CD4-positive, CD25-positive, alpha-beta regulatory T cell (primary cell): ENCODE data around the gene ARHGEF19. TPM values are rescaled to one million over a fixed set of nuclear protein-coding genes. Genes with fewer than 3 reads are reported as not detected.

Experiments used
- ATAC-seq, 2 donors: fragments of 150-1000 bp; cut with Tn5 transposase; one replicate each; pipeline ENCODE4 v1.10.0; 2021; ENCODE audit warnings: low read depth in 2 of 2, moderate number of reproducible peaks in 2 of 2, moderate library complexity in 1 of 2
- DNase-seq, 3 donors: peaks; one replicate each; pipeline versions ENCODE4 v3.0.0 to v3.0.0-alpha.2; 2012 to 2022; ENCODE audit warnings: mixed read lengths in 1 of 3
- H3K27ac ChIP-seq: one replicate; pipeline ENCODE4 v1.7.0; 2013; ENCODE audit warnings: mild to moderate bottlenecking, low read length; ENCODE audit not compliant: insufficient read depth, poor library complexity, severe bottlenecking
- H3K27me3 ChIP-seq: one replicate; pipeline ENCODE4 v1.7.0; 2013; ENCODE audit warnings: low read length; ENCODE audit not compliant: control insufficient read depth, insufficient read depth
- H3K36me3 ChIP-seq: one replicate; pipeline ENCODE4 v1.7.0; 2013; ENCODE audit warnings: mild to moderate bottlenecking, low read length, moderate library complexity; ENCODE audit not compliant: control insufficient read depth, insufficient read depth
- H3K4me1 ChIP-seq: 2 replicates; pipeline ENCODE4 v1.7.0; 2013; ENCODE audit warnings: mild to moderate bottlenecking, low read length; ENCODE audit not compliant: insufficient read depth, control insufficient read depth, poor library complexity, severe bottlenecking
- H3K4me3 ChIP-seq: one replicate; pipeline ENCODE4 v1.7.0; 2013; ENCODE audit warnings: low read depth, mild to moderate bottlenecking, low read length, moderate library complexity
- H3K9me3 ChIP-seq, 2 experiments: 1 replicate in 1 of 2; 2 replicates in 1 of 2; pipeline ENCODE4 v1.7.0; 2013; ENCODE audit warnings: low read length in 2 of 2, mild to moderate bottlenecking in 1 of 2, moderate library complexity in 1 of 2; ENCODE audit not compliant: control insufficient read depth in 2 of 2
- H3K27ac Mint-ChIP-seq, 3 donors: one replicate each; pipeline ENCODE4 v1.8.0; 2020 to 2022; ENCODE audit warnings: mild to moderate bottlenecking in 3 of 3, mixed read lengths in 3 of 3, moderate library complexity in 2 of 3
- H3K27me3 Mint-ChIP-seq: one replicate; pipeline ENCODE4 v1.8.0; 2022; ENCODE audit warnings: mild to moderate bottlenecking, mixed read lengths
- H3K36me3 Mint-ChIP-seq: one replicate; pipeline ENCODE4 v1.8.0; 2020; ENCODE audit warnings: mixed read lengths
- H3K4me1 Mint-ChIP-seq, 4 donors: one replicate each; pipeline ENCODE4 v1.8.0; 2020 to 2022; ENCODE audit warnings: mixed read lengths in 4 of 4, mild to moderate bottlenecking in 1 of 4
- H3K4me3 Mint-ChIP-seq, 4 donors: one replicate each; pipeline ENCODE4 v1.8.0; 2020 to 2022; ENCODE audit warnings: mild to moderate bottlenecking in 4 of 4, mixed read lengths in 4 of 4, moderate library complexity in 3 of 4
- H3K9me3 Mint-ChIP-seq, 7 donors: one replicate each; pipeline ENCODE4 v1.8.0; 2020 to 2022; ENCODE audit warnings: mixed read lengths in 7 of 7, mild to moderate bottlenecking in 3 of 7, moderate library complexity in 2 of 7
- polyA plus RNA-seq, 4 donors: library from polyadenylated mRNA; unstranded; fragments of 300-500 nt; fragmentation: Illumina TruSeq; gene quantifications; one replicate each; pipeline ENCODE4 v1.2.3, GENCODE V29; 2021
- total RNA-seq: library from RNA; stranded (reverse); gene quantifications from one replicate; pipeline ENCODE4 v1.2.3, GENCODE V29; 2022

The ARHGEF19 gene
- total and polyA plus RNA-seq, 5 donors from 2014 or later = 5.6 to 10.4 (median 8.2) TPM

- H3K4me3 ChIP-seq = no peak overlapping the region
- no peaks in the 10 kb centered on the region for H3K27me3 Mint-ChIP-seq
- H3K4me1 ChIP-seq = peaks cover 5% of the 10 kb centered on the region
- no peaks in the 10 kb centered on the region for H3K9me3 Mint-ChIP-seq
- no peaks in the 10 kb centered on the region for H3K9me3 ChIP-seq
- no peaks in the 10 kb centered on the region for H3K27me3 ChIP-seq
- H3K4me3 Mint-ChIP-seq = peak overlapping the region in 1 of 4 donors; percentile 19
- no peak overlapping the region for H3K27ac ChIP-seq
- ATAC-seq (no peak), DNase-seq (no peak)
- H3K27ac Mint-ChIP-seq = peak overlapping the region in 1 of 3 donors; percentile 75
- H3K36me3 Mint-ChIP-seq = peaks cover 5% of the 10 kb centered on the region
- peaks cover 9% of the 10 kb centered on the region for H3K36me3 ChIP-seq
- peaks cover 0 to 10% (median 5%) of the 10 kb centered on the region in 4 donors for H3K4me1 Mint-ChIP-seq
Measured at GRCh38 chr1:16243215-16243610, 30.8 kb upstream of the ARHGEF19 start.

GRCh38 chr1:16242556-16243214 lies 30.2 kb upstream of the ARHGEF19 start:
- H3K27ac ChIP-seq = no peak overlapping the region
- Mint-ChIP-seq H3K4me1 (peaks cover 0 to 14% (median 6%) of the 10 kb centered on the region in 4 donors), H3K36me3 (peaks cover 5% of the 10 kb centered on the region), H3K27me3 (no peaks in the 10 kb centered on the region), H3K9me3 (no peaks in the 10 kb centered on the region), H3K4me3 (peak overlapping the region in 1 of 4 donors; percentile 19), H3K27ac (no peak overlapping the region)
- no peaks in the 10 kb centered on the region for H3K27me3 ChIP-seq
- no peak for DNase-seq
- peaks cover 7% of the 10 kb centered on the region for H3K4me1 ChIP-seq
- no peak overlapping the region for H3K4me3 ChIP-seq
- no peaks in the 10 kb centered on the region for H3K9me3 ChIP-seq
- ATAC-seq = no peak
- peaks cover 4% of the 10 kb centered on the region for H3K36me3 ChIP-seq

- H3K9me3 Mint-ChIP-seq = no peaks in the 10 kb centered on the region
- no peak for DNase-seq
- ATAC-seq = no peak
- H3K27ac ChIP-seq = no peak overlapping the region
- peak overlapping the region in 2 of 4 donors; percentile 16 to 21 for H3K4me3 Mint-ChIP-seq
- H3K36me3 Mint-ChIP-seq = no peaks in the 10 kb centered on the region
- peaks cover 2% of the 10 kb centered on the region for H3K27me3 Mint-ChIP-seq
- peaks cover 1% of the 10 kb centered on the region for H3K36me3 ChIP-seq
- peaks cover 19% of the 10 kb centered on the region for H3K4me1 ChIP-seq
- H3K27me3 ChIP-seq = no peaks in the 10 kb centered on the region
- no peaks in the 10 kb centered on the region for H3K9me3 ChIP-seq
- peak overlapping the region in 1 of 3 donors; percentile 74 for H3K27ac Mint-ChIP-seq
- H3K4me1 Mint-ChIP-seq = peaks cover 1 to 24% (median 12%) of the 10 kb centered on the region in 4 donors
- no peak overlapping the region for H3K4me3 ChIP-seq
Measured at GRCh38 chr1:16241221-16241708, 28.8 kb upstream of the ARHGEF19 start.

GRCh38 chr1:16239972-16240491 lies 27.6 kb upstream of the ARHGEF19 start:
- H3K27ac Mint-ChIP-seq = peak overlapping the region in 1 of 3 donors; percentile 21
- Histone ChIP-seq H3K36me3 (no peaks in the 10 kb centered on the region), H3K9me3 (no peaks in the 10 kb centered on the region), H3K27me3 (no peaks in the 10 kb centered on the region), H3K4me1 (peaks cover 23% of the 10 kb centered on the region), H3K4me3 (no peak overlapping the region), H3K27ac (no peak overlapping the region)
- H3K36me3 Mint-ChIP-seq = no peaks in the 10 kb centered on the region
- DNase-seq = no peak
- peak overlapping the region in 1 of 4 donors; percentile 69 for H3K4me3 Mint-ChIP-seq
- H3K4me1 Mint-ChIP-seq = peaks cover 6 to 33% (median 21%) of the 10 kb centered on the region in 4 donors
- peaks cover 4% of the 10 kb centered on the region for H3K27me3 Mint-ChIP-seq
- no peaks in the 10 kb centered on the region for H3K9me3 Mint-ChIP-seq
- ATAC-seq = no peak

- Mint-ChIP-seq H3K27ac (peak overlapping the region; percentile 93 to 98 (median 96)), H3K4me1 (peaks cover 6 to 26% (median 19%) of the 10 kb centered on the region in 4 donors), H3K9me3 (no peaks in the 10 kb centered on the region), H3K36me3 (peaks cover 5% of the 10 kb centered on the region), H3K4me3 (peak overlapping the region; percentile 92 to 94 (median 92)), H3K27me3 (peaks cover 4% of the 10 kb centered on the region)
- Histone ChIP-seq H3K27me3 (no peaks in the 10 kb centered on the region), H3K36me3 (no peaks in the 10 kb centered on the region), H3K27ac (peak overlapping the region; percentile 81), H3K9me3 (no peaks in the 10 kb centered on the region), H3K4me1 (peaks cover 18% of the 10 kb centered on the region), H3K4me3 (peak overlapping the region; percentile 86)
- ATAC-seq (no peak), DNase-seq (no peak)
Measured at GRCh38 chr1:16237343-16237830, 24.9 kb upstream of the ARHGEF19 start.

- Histone ChIP-seq H3K27ac (peak within 1 kb of the TSS; percentile 81), H3K4me1 (peaks cover 18% of the 10 kb centered on the region), H3K4me3 (peak within 1 kb of the TSS; percentile 86), H3K36me3 (peaks cover 1% of the 10 kb centered on the region), H3K27me3 (no peaks in the 10 kb centered on the region), H3K9me3 (no peaks in the 10 kb centered on the region)
- no peaks in the 10 kb centered on the region for H3K9me3 Mint-ChIP-seq
- peak; percentile 93 to 95 (median 95) for DNase-seq
- peaks cover 5% of the 10 kb centered on the region for H3K36me3 Mint-ChIP-seq
- H3K27ac Mint-ChIP-seq = peak within 1 kb of the TSS; percentile 93 to 98 (median 96)
- peaks cover 6 to 26% (median 19%) of the 10 kb centered on the region in 4 donors for H3K4me1 Mint-ChIP-seq
- H3K27me3 Mint-ChIP-seq = peaks cover 4% of the 10 kb centered on the region
- ATAC-seq = peak; percentile 82
- peak within 1 kb of the TSS; percentile 92 to 94 (median 92) for H3K4me3 Mint-ChIP-seq
Measured at GRCh38 chr1:16236511-16237342, 24.3 kb upstream of the ARHGEF19 start, which contains the start of gene CPLANE2. CPLANE2 (minus strand) TSS chr1:16237183; CDS start chr1:16236742, 441 bp downstream.

- Mint-ChIP-seq H3K36me3 (peaks cover 5% of the 10 kb centered on the region), H3K27ac (peak overlapping the region; percentile 76 to 95 (median 93)), H3K4me1 (peaks cover 6 to 26% (median 19%) of the 10 kb centered on the region in 4 donors), H3K4me3 (peak overlapping the region; percentile 92 to 94 (median 92)), H3K27me3 (peaks cover 4% of the 10 kb centered on the region), H3K9me3 (no peaks in the 10 kb centered on the region)
- H3K4me3 ChIP-seq = peak overlapping the region; percentile 79
- ATAC-seq (peak; percentile 78 to 80), DNase-seq (peak; percentile 27 to 84 (median 57))
- no peaks in the 10 kb centered on the region for H3K27me3 ChIP-seq
- peak overlapping the region; percentile 81 for H3K27ac ChIP-seq
- H3K36me3 ChIP-seq = peaks cover 3% of the 10 kb centered on the region
- no peaks in the 10 kb centered on the region for H3K9me3 ChIP-seq
- H3K4me1 ChIP-seq = peaks cover 18% of the 10 kb centered on the region
Measured at GRCh38 chr1:16235944-16236510, 23.6 kb upstream of the ARHGEF19 start.
